Measurements from ENCODE around the gene CTSE.
A peak's percentile ranks its signal among the peaks of the same experiment; 100 is the strongest.
"Not testable (repeated sequence)": the region's sequence is repeated elsewhere in the genome, so short reads cannot be mapped to it uniquely, and the experiment has no call there.

The CTSE gene

DNA sequence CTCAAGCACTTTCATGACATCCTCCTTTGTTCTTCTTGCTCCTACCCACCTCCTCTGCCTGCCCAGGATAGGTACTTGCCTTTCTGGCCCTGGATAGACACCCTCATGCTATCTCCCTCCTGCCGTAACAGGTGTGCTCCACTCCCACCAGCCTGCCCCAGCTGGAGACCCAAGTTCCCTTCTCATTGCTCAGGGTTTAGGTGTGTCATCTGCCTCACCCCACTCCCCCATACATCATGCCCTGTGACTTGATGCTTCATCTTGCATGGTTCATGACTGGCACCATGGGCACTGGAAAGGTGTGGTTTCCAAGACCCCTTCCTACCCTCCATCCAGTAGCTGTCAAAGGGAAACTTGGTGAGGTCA is 35.2 kb upstream of the CTSE start:
- no peak for DNase-seq (ENCODE audit: insufficient read length)
- TF ChIP-seq POLR2A (IDR thresholded peaks at IDR 0.05; ENCODE audit: low read depth, low read length) (no peak), POLR2AphosphoS5 (IDR thresholded peaks at IDR 0.05; ENCODE audit: low read depth, low read length) (no peak), TAF1 (IDR thresholded peaks at IDR 0.05; ENCODE audit: borderline replicate concordance, low read depth, low read length) (no peak)
- FAIRE-seq: no peak

- peak; percentile 40 for FAIRE-seq
- DNase-seq (ENCODE audit: insufficient read length): not testable (repeated sequence)
These were observed 34.7 kb upstream of the CTSE start for GRCh38 chr1:206058289-206058926.

- not testable (repeated sequence) for FAIRE-seq; DNase-seq (ENCODE audit: insufficient read length)
These were observed 32.1 kb upstream of the CTSE start for GRCh38 chr1:206055639-206056323.

DNA sequence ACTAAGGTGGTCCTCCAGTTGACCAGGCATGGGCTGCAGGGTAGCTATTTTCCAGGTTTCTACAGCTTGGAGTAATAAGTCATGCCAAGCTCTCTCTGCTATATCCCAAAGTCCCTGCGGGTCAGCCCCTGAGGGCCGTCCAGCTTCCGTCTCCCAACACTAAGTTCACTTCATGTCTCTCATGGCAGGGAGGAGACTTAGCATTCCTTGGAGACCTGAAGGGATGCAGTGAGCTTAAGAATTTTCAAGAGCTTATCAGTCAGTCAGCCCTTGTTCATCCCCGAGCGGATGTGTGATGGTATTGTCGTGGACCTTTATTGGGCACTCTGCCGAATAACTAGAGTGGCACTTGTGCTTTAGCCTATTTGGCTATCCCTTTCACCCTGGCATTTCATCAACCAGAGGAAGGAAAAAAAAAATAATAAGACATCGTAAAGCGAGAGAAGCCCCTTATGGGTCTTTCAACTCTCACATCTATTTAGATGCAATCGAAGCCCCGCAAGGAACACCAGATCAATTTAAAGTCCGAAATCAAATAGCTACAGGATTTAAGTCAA is 31.5 kb upstream of the CTSE start:
- DNase-seq (ENCODE audit: insufficient read length); FAIRE-seq: not testable (repeated sequence)

DNA sequence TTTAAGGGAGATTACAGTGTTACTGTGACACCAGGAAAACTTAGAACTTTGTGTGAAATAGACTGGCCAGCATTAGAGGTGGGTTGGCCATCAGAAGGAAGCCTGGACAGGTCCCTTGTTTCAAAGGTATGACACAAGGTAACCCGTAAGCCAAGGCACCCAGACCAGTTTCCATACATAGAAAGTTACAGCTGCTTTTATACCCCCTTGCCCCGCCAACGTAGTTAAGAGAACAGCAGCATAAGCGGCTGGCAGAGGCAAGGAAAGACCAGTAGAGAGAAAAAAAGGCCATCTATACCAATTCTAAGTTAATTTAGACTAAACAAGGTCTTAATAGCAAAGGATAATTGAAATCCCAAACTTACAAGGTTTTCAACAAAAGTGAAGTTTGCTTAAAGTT is 29.9 kb upstream of the CTSE start:
- not testable (repeated sequence) for DNase-seq (ENCODE audit: insufficient read length)
- FAIRE-seq: peak; percentile 67

DNA sequence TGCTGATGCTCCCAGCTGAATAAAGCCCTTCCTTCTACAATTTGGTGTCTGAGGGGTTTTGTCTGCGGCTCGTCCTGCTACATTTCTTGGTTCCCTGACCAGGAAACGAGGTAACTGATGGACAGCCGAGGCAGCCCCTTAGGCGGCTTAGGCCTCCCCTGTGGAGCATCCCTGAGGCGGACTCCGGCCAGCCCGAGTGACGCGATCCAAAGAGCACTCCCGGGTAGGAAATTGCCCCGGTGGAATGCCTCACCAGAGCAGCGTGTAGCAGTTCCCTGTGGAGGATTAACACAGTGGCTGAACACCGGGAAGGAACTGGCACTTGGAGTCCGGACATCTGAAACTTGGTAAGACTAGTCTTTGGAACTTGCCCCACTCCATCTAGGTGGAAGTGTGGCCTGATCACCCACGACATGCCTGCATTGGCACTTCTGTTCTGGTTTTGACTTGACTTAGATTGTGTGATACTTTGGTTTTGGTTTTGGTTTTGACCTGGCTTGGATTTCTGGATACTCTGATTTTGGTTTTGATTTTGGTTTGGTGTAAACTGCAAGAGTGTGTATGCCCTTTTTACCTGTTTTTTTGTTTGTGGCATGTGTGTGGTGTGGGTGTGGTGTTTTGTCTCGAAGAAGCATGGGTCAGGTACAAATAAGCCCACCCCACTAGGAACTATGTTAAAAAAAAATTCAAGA is 29.4 kb upstream of the CTSE start, which contains the start of gene RHEX:
Gene RHEX, plus strand, starts transcription at position 255 of the 692 bp plus-strand sequence. CDS start 44,656 bp downstream, outside the sequence.
- peak; percentile 96 for FAIRE-seq
- TF ChIP-seq POLR2AphosphoS5 (IDR thresholded peaks at IDR 0.05; ENCODE audit: low read depth, low read length) (0 out of 2 replicates have a peak, but pooled peaks have one; percentile 20), POLR2A (IDR thresholded peaks at IDR 0.05; ENCODE audit: low read depth, low read length) (peak; percentile 39; the same call in 1 of the 2 replicates)
- DNase-seq (ENCODE audit: insufficient read length): not testable (repeated sequence)

DNA sequence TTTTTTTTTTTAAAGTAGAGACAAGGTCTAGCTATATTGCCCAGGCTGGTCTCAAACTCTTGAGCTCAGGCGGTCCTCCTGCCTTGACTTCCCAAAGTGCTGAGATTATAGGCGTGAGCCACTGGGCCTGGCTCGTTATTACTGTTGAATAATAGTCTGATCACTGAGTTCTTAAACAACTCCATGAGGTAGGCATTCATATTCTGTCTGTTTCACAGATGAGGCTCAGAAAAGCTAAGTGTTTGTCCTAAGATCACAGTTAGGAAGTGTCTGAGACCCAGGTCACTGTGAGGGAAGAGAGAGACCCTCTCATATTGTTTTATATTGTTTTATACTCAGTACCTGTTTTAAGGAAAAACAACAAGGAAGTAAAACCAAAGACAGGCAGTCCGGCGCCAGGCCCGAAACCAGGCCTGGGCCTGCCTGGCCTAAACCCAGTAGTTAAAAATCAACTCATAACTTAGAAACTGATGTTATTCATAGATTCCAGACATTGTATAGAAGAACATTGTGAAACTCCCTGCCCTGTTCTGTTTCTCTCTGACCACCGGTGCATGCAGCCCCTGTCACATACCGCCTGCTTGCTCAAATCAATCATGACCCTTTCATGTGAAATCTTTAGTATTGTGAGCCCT is 28.7 kb upstream of the CTSE start:
- DNase-seq (ENCODE audit: insufficient read length); FAIRE-seq: not testable (repeated sequence)

DNA sequence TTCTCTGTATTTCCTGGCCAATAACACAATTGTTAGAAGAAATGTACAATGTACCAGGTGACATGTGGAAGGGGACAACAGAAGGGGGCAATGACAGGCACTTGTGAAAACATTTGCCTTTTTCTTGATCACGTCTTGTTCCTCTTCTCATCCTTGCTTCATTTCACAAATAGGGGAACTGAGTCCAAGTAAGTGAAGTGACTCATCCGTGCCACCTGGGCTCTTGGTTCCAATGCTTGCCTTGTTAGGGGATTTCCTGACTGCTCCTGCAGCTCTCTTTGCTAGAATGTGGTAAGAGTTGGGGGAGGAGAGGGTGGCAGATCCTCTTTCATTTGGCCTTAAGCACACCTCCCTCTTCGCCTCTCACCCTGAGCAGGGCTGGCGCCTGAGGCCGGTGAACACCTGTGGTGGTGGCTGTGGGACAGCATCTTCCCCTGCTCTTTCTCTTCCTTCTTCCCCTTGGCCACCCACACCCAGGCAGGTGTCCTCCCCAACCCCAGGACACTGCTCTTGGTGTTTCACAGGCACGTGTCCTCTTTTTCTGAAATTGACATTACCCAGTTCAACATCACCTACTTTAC is 27.1 kb upstream of the CTSE start:
- DNase-seq (ENCODE audit: insufficient read length): peak; percentile 25
- TF ChIP-seq POLR2A (IDR thresholded peaks at IDR 0.05; ENCODE audit: low read depth, low read length) (no peak), TAF1 (IDR thresholded peaks at IDR 0.05; ENCODE audit: borderline replicate concordance, low read depth, low read length) (no peak), POLR2AphosphoS5 (IDR thresholded peaks at IDR 0.05; ENCODE audit: low read depth, low read length) (peak; percentile 63; the same call in 1 of the 2 replicates)
- peak; percentile 93 for FAIRE-seq

DNA sequence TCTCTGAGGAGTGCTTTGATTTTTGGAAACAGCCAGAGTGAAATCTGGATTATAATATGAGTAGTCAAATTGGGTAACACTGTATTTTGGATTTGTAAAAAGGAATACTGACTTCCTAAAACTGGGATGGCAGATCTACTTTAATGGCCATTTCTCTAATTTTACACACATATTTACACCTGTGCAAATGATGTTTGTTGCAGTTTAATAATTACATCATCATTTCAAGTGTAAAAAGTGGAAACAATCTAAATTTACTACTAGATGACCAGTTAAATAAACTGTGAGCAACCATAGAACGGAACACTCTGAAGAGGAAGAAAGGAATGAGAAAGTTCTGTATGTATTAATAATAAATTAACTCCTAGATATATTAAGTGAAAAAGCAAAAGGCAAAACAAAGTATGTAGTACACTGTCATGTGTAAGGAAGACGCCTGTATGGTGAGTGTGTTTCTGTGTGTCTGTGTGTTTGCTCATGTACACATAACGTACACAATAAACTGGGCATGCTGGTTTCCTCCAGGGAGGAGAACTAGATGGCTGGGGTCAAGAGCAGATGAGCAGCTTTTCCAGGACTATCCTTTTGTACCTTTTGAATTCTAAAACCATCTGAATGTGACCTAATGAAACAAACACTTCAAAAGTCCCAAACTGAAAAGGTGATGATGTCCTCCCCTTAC is 26.4 kb upstream of the CTSE start:
- FAIRE-seq (no peak), DNase-seq (ENCODE audit: insufficient read length) (no peak)
- TF ChIP-seq TAF1 (IDR thresholded peaks at IDR 0.05; ENCODE audit: borderline replicate concordance, low read depth, low read length): no peak
- TF ChIP-seq POLR2A (IDR thresholded peaks at IDR 0.05; ENCODE audit: low read depth, low read length): no peak

- peak; percentile 88 for FAIRE-seq
- DNase-seq (ENCODE audit: insufficient read length): no peak
- TF ChIP-seq POLR2A (IDR thresholded peaks at IDR 0.05; ENCODE audit: low read depth, low read length) (no peak), POLR2AphosphoS5 (IDR thresholded peaks at IDR 0.05; ENCODE audit: low read depth, low read length) (no peak), TAF1 (IDR thresholded peaks at IDR 0.05; ENCODE audit: borderline replicate concordance, low read depth, low read length) (no peak)
These were observed 25.6 kb upstream of the CTSE start for GRCh38 chr1:206049293-206049692.

- TF ChIP-seq TAF1 (IDR thresholded peaks at IDR 0.05; ENCODE audit: borderline replicate concordance, low read depth, low read length): no peak
- no peak for TF ChIP-seq POLR2A (IDR thresholded peaks at IDR 0.05; ENCODE audit: low read depth, low read length)
- no peak for TF ChIP-seq POLR2AphosphoS5 (IDR thresholded peaks at IDR 0.05; ENCODE audit: low read depth, low read length)
- DNase-seq (ENCODE audit: insufficient read length) (no peak), FAIRE-seq (no peak)
These were observed 24.9 kb upstream of the CTSE start for GRCh38 chr1:206048582-206048981.

DNA sequence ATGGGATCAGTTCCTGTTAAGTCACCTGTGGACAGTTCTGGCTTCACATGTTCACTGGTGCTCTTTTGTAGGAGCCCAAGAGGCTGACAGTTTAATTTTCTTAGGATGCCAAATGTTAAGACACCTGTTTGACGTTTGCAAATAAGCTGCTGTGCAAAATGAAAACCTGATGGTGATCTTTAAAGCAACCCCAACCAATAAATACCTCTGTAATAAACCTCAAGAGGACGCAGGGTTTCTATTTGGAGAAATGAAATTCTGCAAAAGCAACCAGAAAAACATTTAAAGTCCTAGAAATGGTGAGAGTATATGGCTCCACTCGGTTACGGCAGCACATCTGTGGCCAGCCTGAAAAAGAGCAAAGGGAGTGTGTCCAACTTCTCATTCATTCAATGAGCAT is 23.6 kb upstream of the CTSE start:
- FAIRE-seq (peak; percentile 80), DNase-seq (ENCODE audit: insufficient read length) (no peak)
- TF ChIP-seq POLR2AphosphoS5 (IDR thresholded peaks at IDR 0.05; ENCODE audit: low read depth, low read length) (no peak), POLR2A (IDR thresholded peaks at IDR 0.05; ENCODE audit: low read depth, low read length) (no peak), TAF1 (IDR thresholded peaks at IDR 0.05; ENCODE audit: borderline replicate concordance, low read depth, low read length) (no peak)
